Effector CD8-positive, alpha-beta T cell (primary cell): ENCODE data around the gene CARD8.
"Not testable (repeated sequence)": the region's sequence is repeated elsewhere in the genome, so short reads cannot be mapped to it uniquely, and the experiment has no call there.

Experiments used
- DNase-seq: peaks from one replicate; lab custom pipeline; 2025; lab: John Stamatoyannopoulos, UW

The CARD8 gene

DNA sequence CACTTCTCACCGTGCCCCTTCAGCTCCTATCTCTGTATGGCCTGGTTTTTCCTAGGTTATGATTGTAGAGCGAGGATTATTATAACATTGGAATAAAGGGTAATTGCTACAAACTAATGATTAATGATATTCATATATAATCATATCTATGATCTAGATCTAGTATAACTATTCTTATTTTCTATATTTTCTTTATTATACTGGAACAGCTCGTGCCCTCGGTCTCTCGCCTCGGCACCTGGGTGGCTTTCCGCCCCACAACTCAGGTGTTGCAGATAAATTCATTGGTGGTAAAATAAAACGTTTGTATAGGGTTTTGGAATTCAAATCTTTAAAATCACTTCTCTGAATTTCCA is 4.6 kb upstream of the CARD8 start:
- DNase-seq: not testable (repeated sequence)

- DNase-seq: not testable (repeated sequence)
Measured at GRCh38 chr19:48258992-48259391, 3.3 kb upstream of the CARD8 start.

DNA sequence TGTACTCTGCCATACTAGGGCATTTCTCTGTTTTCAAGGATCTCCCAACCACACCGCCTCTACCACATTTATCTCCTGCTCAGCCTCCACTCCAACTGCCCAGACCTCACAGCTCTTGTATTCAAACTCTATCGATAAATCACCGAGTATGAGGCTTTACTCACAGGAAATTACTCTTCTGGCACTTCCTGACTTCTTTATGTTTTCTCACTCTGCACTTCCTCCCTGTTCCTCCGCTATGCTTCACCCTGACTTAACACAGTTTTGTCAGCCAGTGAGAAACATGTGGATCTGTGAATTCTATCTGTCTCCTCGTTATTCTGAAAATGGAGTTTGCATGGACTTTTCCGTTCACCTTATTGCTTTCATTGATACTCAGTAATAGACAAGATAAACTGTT is 2.6 kb upstream of the CARD8 start:
- no peak for DNase-seq

DNA sequence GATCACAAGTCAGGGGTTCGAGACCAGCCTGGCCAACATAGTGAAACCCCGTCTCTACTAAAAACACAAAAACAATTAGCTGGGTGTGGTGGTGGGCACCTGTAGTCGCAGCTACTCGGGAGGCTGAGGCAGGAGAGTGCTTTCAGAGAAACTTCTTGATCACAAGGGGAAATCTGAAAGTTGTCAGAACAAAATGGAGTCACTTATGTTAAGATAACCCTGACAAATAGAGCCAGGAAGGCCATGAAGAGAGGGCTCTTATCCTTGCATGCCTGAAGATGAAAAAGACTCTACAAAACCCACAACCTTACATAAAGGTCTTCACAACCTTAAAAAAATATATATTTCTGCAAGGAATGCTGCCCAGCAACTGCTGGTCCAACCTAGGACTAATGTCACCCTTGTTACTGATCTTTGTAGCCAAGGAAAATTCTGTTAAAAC is 1.2 kb downstream of the CARD8 start:
- DNase-seq: no peak

- no peak for DNase-seq
Measured at GRCh38 chr19:48253999-48254398, 1.7 kb downstream of the CARD8 start.

DNA sequence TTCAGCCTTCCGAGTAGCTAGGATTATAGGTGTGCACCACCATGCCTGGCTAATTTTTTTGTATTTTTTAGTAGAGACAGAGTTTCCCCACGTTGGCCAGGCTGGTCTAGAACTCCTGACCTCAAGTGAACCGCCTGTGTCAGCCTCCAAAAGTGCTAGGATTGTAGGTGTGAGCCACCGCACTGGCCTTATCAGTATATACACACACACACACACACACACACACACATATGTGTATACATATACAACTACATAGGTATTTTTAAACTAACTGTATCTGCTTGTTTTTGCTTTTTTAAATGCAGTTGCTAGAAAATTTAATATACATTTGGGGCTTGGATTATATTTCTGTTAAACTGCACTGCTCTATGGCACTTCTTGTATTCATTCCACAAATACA is 3.1 kb downstream of the CARD8 start:
- DNase-seq: no peak

DNA sequence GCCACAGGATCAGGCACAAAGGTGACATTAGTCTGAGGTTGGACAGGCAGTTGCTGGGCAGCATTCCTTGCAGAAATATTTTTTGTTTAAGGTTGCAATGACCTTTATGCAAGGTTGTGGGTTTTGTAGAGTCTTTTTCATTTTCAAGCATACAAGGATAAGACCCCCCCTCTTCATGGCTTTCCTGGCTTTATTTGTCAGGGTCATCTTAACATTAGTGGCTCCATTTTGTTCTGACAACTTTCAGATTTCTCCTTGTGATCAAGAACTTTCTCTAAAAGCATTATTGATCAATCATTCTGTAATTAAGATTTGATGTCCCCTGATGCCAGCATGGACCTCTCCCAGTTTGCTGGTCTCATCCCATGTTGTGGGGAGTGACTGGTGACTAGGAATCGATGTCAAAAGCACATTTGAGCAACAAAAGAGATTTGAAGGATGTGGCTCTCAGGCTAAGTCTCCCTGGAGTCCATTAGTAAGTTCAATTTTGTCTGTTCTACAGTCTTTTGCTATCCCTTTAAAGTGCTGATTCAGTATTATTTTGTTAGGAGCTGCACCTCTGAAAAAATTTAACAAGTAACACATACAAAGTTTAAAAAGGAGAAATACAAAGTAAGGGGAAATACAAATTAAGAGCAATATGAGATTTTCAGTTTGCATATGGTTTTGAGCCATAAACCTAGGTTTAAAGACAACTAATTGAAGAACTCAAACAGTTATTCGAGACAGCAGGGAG is 5.3 kb downstream of the CARD8 start:
- no peak for DNase-seq

GRCh38 chr19:48249502-48250014 is 6.2 kb downstream of the CARD8 start:
- peak; percentile 48 for DNase-seq

DNA sequence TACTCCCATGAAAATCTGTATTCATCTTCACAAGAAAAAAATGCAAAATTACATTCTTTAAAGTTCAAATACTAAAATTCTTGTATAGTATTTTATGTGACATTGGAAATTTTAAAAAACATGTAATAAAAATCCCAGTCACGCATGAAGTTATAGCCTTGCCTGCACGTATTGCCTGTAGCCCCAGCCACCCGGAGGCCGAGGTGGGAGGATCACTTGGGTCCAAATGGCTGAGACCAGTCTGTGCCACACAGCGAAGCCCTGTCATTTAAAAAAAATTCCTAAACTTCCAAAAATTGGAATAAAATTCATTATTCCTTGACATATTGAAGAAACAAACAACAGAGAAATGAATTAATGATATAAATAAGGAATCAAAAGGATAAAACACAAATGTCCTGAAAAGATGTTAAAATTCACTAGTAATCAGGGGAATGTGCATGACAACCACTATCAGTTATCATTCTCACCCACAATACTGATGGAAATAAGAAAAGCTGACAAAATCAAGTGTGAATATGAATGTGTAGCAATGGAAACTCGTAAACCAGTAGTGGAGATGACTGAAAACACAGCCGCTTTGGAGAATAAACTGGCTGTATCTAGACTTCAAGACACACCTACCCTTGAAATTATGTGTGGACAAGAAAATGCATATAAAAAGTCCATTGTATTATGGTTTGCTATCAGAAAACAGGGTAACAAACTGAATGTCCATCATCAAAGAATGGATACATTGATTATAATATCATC is 7.5 kb downstream of the CARD8 start:
- no peak for DNase-seq

DNA sequence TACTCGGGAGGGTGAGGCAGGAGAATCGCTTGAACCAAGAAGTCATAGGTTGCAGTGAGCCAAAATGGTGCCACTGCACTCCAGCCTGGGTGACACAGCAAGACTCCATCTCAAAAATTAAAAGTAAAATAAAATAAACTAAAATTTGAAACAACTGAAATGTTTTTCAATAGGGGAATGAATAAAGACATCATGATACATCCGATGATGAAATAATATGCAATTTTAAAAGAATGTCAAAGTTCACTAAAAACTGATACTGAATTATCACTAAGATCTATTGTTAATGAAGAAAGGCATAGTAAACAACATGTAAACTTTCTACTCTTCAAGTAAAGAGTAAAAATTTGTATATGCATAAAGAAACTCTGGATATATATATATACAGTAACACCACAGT is 8.5 kb downstream of the CARD8 start:
- no peak for DNase-seq

DNA sequence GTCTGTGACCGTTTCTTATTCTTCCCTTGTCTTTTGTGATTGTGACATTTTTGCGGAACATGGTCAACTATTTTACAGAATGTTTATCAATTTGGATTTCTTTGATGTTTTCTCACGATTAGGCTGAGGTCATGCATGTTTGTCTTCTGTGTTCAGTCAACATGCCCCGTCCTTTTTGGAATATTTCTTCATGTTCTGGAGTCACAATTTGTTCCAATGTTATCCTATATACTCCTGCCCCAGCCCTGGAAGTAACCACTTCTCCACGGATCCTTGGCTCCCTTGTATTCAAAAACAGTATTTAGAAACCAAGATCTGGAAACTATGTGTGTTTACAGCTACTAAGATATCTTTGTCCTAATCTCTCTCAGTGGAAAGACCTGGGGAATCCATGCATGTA is 9.6 kb downstream of the CARD8 start:
- no peak for DNase-seq

GRCh38 chr19:48244281-48244680 is 11.4 kb downstream of the CARD8 start:
- no peak for DNase-seq

DNA sequence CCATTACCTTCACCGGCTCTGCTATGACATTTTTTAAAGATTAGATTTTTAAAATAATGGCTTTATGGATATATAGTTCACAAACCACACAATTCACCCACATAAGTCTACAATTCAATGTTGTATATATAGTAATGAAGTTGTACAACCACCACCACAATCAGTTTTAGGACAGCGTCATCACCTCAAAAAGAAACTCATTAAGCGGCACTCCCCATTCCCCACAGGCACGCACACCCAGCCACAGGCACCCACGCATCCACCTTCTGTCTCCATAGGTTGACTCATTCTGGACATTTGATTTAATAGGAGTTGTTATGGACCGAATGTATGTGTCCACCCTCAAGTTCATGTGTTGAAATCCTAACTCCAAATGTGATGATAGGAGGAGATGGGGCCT is 13.9 kb downstream of the CARD8 start:
- not testable (repeated sequence) for DNase-seq

GRCh38 chr19:48239582-48240141 is 16.1 kb downstream of the CARD8 start:
- DNase-seq: no peak

DNA sequence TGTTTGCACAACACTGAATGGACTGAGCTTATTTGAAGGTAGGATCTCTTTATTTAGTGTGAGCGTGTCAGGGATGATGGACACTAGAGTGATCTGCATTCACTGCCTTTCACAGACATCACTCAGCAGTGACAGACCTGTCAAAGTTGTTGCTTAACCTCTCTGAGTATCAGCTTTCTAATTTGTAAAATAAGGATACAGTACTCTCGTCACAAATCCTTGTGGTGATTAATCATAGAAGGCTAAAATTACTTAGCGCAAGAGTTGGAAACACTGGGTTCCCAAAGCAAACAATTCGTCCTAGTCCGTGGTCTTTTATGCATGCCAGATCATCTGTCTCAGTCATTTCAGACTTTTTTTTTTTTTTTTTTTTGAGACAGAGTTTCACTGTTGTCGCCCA is 16.6 kb downstream of the CARD8 start:
- no peak for DNase-seq

GRCh38 chr19:48237057-48237456 is 18.7 kb downstream of the CARD8 start:
- no peak for DNase-seq

DNA sequence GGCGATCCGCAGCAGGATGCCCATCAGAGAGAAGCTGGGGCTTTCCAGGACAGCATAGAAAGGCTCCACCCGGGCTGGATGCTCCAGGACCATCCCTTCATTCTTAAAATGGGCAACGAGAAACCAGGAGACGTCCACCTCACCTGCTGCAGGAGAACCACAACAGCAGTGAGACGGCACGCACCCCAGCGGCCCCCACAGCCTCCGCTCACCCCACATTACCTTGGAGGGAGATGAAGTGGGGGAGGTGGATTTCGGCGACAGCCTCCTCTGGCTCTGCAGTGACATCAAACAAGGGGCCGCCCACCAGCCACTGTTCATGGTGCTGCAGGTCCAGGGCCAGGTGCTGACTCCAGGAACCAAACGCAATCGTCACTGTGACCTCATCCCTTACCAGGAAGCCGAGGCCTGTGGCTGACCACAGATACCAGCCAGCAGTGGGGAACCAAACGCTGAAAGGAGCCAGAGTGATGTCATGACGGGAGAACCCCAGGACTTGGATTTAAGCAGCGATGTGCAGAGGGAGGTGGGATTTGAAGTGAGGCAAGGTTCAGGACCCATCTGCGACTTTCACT is 25.1 kb downstream of the CARD8 start:
- no peak for DNase-seq

DNA sequence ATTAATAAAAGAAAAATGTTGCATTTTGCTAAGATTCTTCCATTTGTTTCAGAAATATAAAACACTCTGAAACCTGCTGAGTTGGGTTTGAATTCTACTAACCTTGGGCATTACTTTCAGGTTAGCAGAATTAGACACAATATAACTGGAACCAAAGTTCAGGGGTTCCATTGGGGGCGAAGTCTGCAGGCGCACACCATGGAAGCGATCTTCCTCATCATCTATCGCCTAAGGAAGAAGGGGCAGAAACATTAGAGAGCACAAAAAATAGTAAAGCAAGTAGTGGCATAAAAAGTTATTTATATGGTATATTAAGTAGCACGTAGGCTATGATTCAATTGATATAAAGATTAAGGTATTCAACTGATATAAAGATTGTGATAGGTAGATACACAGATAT is 34.1 kb downstream of the CARD8 start:
- DNase-seq: no peak

GRCh38 chr19:48220784-48221183 is 34.9 kb downstream of the CARD8 start:
- DNase-seq: not testable (repeated sequence)

GRCh38 chr19:48218997-48219396 is 36.7 kb downstream of the CARD8 start:
- DNase-seq: no peak

DNA sequence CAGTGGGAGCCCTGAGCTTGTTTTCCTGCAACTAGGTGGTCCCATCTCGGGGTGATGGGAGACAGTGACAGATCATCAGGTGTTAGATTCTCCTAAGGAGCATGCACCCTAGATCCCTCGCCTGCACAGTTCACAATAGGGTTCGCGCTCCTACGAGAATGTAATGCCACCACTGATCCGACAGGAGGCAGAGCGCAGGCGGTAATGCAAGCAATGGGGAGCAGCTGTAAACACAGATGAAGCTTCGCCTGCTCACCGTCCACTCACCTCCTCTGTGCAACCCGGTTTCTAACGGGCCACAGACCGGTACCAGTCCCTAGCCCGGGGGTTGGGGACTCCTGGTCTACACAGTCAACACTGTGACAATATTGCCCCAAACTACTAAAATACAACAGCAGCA is 38.8 kb downstream of the CARD8 start:
- DNase-seq: no peak

GRCh38 chr19:48213959-48214358 is 41.8 kb downstream of the CARD8 start:
- no peak for DNase-seq

GRCh38 chr19:48210005-48210404 is 45.7 kb downstream of the CARD8 start:
- DNase-seq: no peak
